HG03442 (cell line): ENCODE results near the gene DNAJC17.
A peak's percentile ranks its signal among the peaks of the same experiment; 100 is the strongest.

Source experiments
- ATAC-seq: cut with Tn5 transposase; IDR thresholded peaks from one replicate; pipeline ENCODE4 v1.9.1; 2021; ENCODE audit warnings: mild to moderate bottlenecking, moderate library complexity; ENCODE audit not compliant: unreplicated experiment

The DNAJC17 gene

GRCh38 chr15:40793216-40793989, 13.9 kb downstream of the DNAJC17 start:
- ATAC-seq: no peak

- ATAC-seq: no peak
Measured at GRCh38 chr15:40792394-40792793, 14.9 kb downstream of the DNAJC17 start.

GRCh38 chr15:40790718-40791117, 16.6 kb downstream of the DNAJC17 start:
- no peak for ATAC-seq

GRCh38 chr15:40789999-40790398, 17.3 kb downstream of the DNAJC17 start:
- no peak for ATAC-seq

- ATAC-seq: no peak
Measured at GRCh38 chr15:40789119-40789518, 18.2 kb downstream of the DNAJC17 start.

GRCh38 chr15:40787991-40788390, 19.3 kb downstream of the DNAJC17 start:
- no peak for ATAC-seq

- no peak for ATAC-seq
Measured at GRCh38 chr15:40787344-40787841, 19.9 kb downstream of the DNAJC17 start.

- no peak for ATAC-seq
Measured at GRCh38 chr15:40785814-40786213, 21.5 kb downstream of the DNAJC17 start.

GRCh38 chr15:40785164-40785563, 22.1 kb downstream of the DNAJC17 start:
- ATAC-seq: no peak

GRCh38 chr15:40782609-40783227, 24.6 kb downstream of the DNAJC17 start:
- ATAC-seq: no peak

- no peak for ATAC-seq
Measured at GRCh38 chr15:40776537-40777141, 30.6 kb downstream of the DNAJC17 start.

GRCh38 chr15:40775740-40776536, 31.3 kb downstream of the DNAJC17 start:
- no peak for ATAC-seq

- no peak for ATAC-seq
Measured at GRCh38 chr15:40775007-40775406, 32.3 kb downstream of the DNAJC17 start.

- ATAC-seq: no peak
Measured at GRCh38 chr15:40773902-40774301, 33.4 kb downstream of the DNAJC17 start.

GRCh38 chr15:40773496-40773895, 33.8 kb downstream of the DNAJC17 start:
- ATAC-seq: no peak

GRCh38 chr15:40772014-40772413, 35.3 kb downstream of the DNAJC17 start:
- ATAC-seq: no peak

GRCh38 chr15:40771242-40771641, 36.0 kb downstream of the DNAJC17 start:
- no peak for ATAC-seq

GRCh38 chr15:40770147-40770721, 37.0 kb downstream of the DNAJC17 start:
- ATAC-seq: no peak

GRCh38 chr15:40769274-40770146, 37.8 kb downstream of the DNAJC17 start, which contains the start of gene C15orf62:
TSS of gene C15orf62 (plus strand) at chr15:40769980. CDS start at chr15:40770496, 516 bp downstream.
- ATAC-seq: peak; percentile 36
